ENCODE measurements around the gene SMPX.

DNA sequence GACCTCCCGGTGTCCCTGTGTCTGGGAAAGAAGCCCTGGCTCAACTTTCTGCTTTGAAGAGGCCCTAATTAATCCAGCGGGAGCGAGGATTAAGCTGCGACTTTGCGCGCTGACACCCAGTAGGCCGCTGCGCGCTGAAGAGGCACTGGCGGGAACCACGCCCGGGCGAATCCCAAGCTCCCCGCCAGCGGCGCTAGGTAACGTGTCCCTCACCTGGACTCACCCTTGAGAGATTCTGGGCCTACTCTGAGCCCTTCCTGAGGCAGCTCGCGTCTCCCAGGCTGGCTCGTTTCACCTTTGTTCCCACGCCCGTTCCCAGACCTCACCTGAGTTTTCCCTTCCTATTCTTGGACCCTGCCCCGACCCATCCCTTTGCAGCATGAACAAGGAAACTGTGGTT lies 99.2 kb downstream of the SMPX start:
- TF ChIP-seq CTCF (conservative IDR thresholded peaks at IDR 0.05 in 1 of 2, IDR thresholded peaks at IDR 0.05 in 1 of 2; ENCODE audit: extremely low read depth in 1 of 2, insufficient read depth in 1 of 2, low read depth in 1 of 2, low read length in 2 of 2) (no peak), EZH2 (IDR thresholded peaks at IDR 0.05; ENCODE audit: borderline replicate concordance, low read length) (no peak)
